Measurements from ENCODE around the gene BOLA3.

GRCh38 chr2:74119339-74119738 is 28.4 kb downstream of the BOLA3 start:
- no peak for TF ChIP-seq POLR2A (IDR thresholded peaks at IDR 0.05; ENCODE audit: low read depth, low read length)
- TF ChIP-seq SPI1 (IDR thresholded peaks at IDR 0.05; ENCODE audit: low read depth, low read length) = no peak
- TF ChIP-seq TAF1 (IDR thresholded peaks at IDR 0.05; ENCODE audit: low read depth, low read length) = no peak
- no peak for TF ChIP-seq POU2F2 (IDR thresholded peaks at IDR 0.05; ENCODE audit: low read depth, low read length)
- no peak for TF ChIP-seq POLR2AphosphoS5 (IDR thresholded peaks at IDR 0.05; ENCODE audit: low read depth, low read length)
- TF ChIP-seq PAX5 (IDR thresholded peaks at IDR 0.05; ENCODE audit: insufficient read depth, low read length, severe bottlenecking) = no peak
